SK-N-SH (cell line): ENCODE measurements around the gene FIGNL1. TPM values are rescaled to one million over a fixed set of nuclear protein-coding genes. Genes with fewer than 3 reads are reported as not detected.

Experiments used
- CTCF ChIA-PET: fragments of 300-600, 350-600 bp; formaldehyde crosslinking; extraction: SDS; loops from one replicate; lab custom pipeline; 2021; lab: Yijun Ruan, JAX
- POLR2A ChIA-PET: fragments of 350-600 bp; sonication (Branson Sonifier 250); formaldehyde crosslinking; extraction: SDS; loops from one replicate; lab custom pipeline; 2020; ENCODE audit warnings: antibody characterized with exemption, inconsistent platforms; lab: Yijun Ruan, JAX
- DNase-seq: peaks from one replicate; pipeline ENCODE4 v3.0.0; 2012
- H2AFZ ChIP-seq: fragments of 200-600 bp; sonication (generic); 2 replicates; pipeline ENCODE4 v1.8.1; 2016; ENCODE audit warnings: antibody characterized with exemption, mild to moderate bottlenecking, low read depth
- H3F3A ChIP-seq: fragments of 200-600 bp; sonication (generic); replicated peaks from 2 replicates; pipeline ENCODE3; 2016; ENCODE audit warnings: antibody characterized with exemption, mild to moderate bottlenecking; ENCODE audit not compliant: insufficient read depth
- H3K27ac ChIP-seq, 2 experiments: fragments of 200-500 bp in 1 of 2; fragments of 200-600 bp in 1 of 2; sonication (Bioruptor generic) in 1 of 2; sonication (generic), shearing (Covaris generic) in 1 of 2; 2 replicates each; pipeline versions ENCODE4 v1.5.1 to v1.6.1; 2014 to 2016; ENCODE audit warnings: low read depth in 2 of 2, inconsistent platforms in 1 of 2, low read length in 1 of 2, mild to moderate bottlenecking in 1 of 2, mixed read lengths in 1 of 2
- H3K27me3 ChIP-seq: fragments of 200-600 bp; sonication (generic), shearing (Covaris generic); 2 replicates; pipeline ENCODE4 v1.6.1; 2016; ENCODE audit warnings: mixed run types; ENCODE audit not compliant: insufficient read depth
- H3K36me3 ChIP-seq, 2 experiments: fragments of 200-500 bp in 1 of 2; fragments of 200-600 bp in 1 of 2; sonication (Bioruptor generic) in 1 of 2; sonication (generic) in 1 of 2; replicated peaks in 1 of 2; 2 replicates each; pipeline versions ENCODE3 to v1.5.1; 2014 to 2016; ENCODE audit warnings: low read length in 1 of 2, mild to moderate bottlenecking in 1 of 2; ENCODE audit not compliant: insufficient read depth in 2 of 2, control insufficient read depth in 1 of 2
- H3K4me1 ChIP-seq, 2 experiments: fragments of 200-500 bp in 1 of 2; fragments of 200-600 bp in 1 of 2; sonication (Bioruptor generic) in 1 of 2; sonication (generic), shearing (Covaris generic) in 1 of 2; 2 replicates each; pipeline versions ENCODE4 v1.5.1 to v1.6.1; 2014 to 2016; ENCODE audit warnings: low read depth in 1 of 2, low read length in 1 of 2, mixed run types in 1 of 2; ENCODE audit not compliant: insufficient read depth in 2 of 2, control insufficient read depth in 1 of 2
- H3K4me2 ChIP-seq: fragments of 200-600 bp; sonication (generic), shearing (Covaris generic); 2 replicates; pipeline ENCODE4 v1.6.1; 2017; ENCODE audit warnings: mixed run types
- H3K4me3 ChIP-seq, 2 experiments: fragments of 200-500 bp in 1 of 2; fragments of 200-600 bp in 1 of 2; sonication (Bioruptor generic) in 1 of 2; sonication (generic), shearing (Covaris generic) in 1 of 2; 2 replicates each; pipeline versions ENCODE4 v1.5.1 to v1.8.1; 2014 to 2016; ENCODE audit warnings: low read depth in 2 of 2, inconsistent platforms in 1 of 2, low read length in 1 of 2, mild to moderate bottlenecking in 1 of 2, mixed read lengths in 1 of 2, moderate library complexity in 1 of 2
- H3K79me2 ChIP-seq: fragments of 200-600 bp; sonication (generic); 2 replicates; pipeline ENCODE4 v1.8.1; 2017; ENCODE audit warnings: mild to moderate bottlenecking; ENCODE audit not compliant: insufficient read depth
- H3K9ac ChIP-seq: fragments of 200-600 bp; sonication (generic); 2 replicates; pipeline ENCODE4 v1.6.1; 2017; ENCODE audit warnings: mixed run types
- H3K9me2 ChIP-seq: fragments of 200-600 bp; sonication (generic); 2 replicates; pipeline ENCODE4 v1.6.1; 2017; ENCODE audit warnings: mixed run types
- H3K9me3 ChIP-seq: fragments of 200-600 bp; sonication (generic); 2 replicates; pipeline ENCODE4 v1.6.1; 2017; ENCODE audit warnings: mixed run types, mild to moderate bottlenecking, moderate library complexity
- H4K20me1 ChIP-seq: fragments of 200-600 bp; sonication (generic); 2 replicates; pipeline ENCODE4 v1.6.1; 2017; ENCODE audit warnings: mild to moderate bottlenecking, mixed run types; ENCODE audit not compliant: insufficient read depth
- CHD2 ChIP-seq: fragments of 150-350 bp; IDR thresholded peaks from 2 replicates; pipeline ENCODE4 v1.6.1; 2018; ENCODE audit warnings: low read length; ENCODE audit not compliant: partially characterized antibody
- EZH2phosphoT487 ChIP-seq: fragments of 200-600 bp; sonication (generic); IDR thresholded peaks from 2 replicates; pipeline ENCODE4 v1.6.1; 2017; ENCODE audit warnings: low read depth, mixed run types, mild to moderate bottlenecking, antibody characterized with exemption, moderate library complexity, borderline replicate concordance
- FOXJ3 ChIP-seq: sonication (generic); formaldehyde crosslinking; IDR thresholded peaks from 2 replicates; pipeline ENCODE4 v1.5.1; 2020; ENCODE audit warnings: mild to moderate bottlenecking, missing genetic modification reagents
- GABPA ChIP-seq: IDR thresholded peaks from 2 replicates; pipeline ENCODE4 v1.4.0; 2012; ENCODE audit warnings: low read depth, mild to moderate bottlenecking
- IRF3 ChIP-seq: fragments of 150-350 bp; IDR thresholded peaks from 2 replicates; pipeline ENCODE4 v1.6.1; 2016; ENCODE audit warnings: mild to moderate bottlenecking, low read depth, low read length
- MXI1 ChIP-seq: IDR thresholded peaks from 2 replicates; pipeline ENCODE4 v1.6.1; 2012; ENCODE audit warnings: mild to moderate bottlenecking, low read depth, low read length, improper control_type of control experiment
- RCOR1 ChIP-seq: fragments of 150-350 bp; IDR thresholded peaks from 2 replicates; pipeline ENCODE4 v1.6.1; 2017; ENCODE audit warnings: antibody characterized with exemption, low read length
- RFX5 ChIP-seq: IDR thresholded peaks from 2 replicates; pipeline ENCODE4 v1.6.1; 2012; ENCODE audit warnings: mild to moderate bottlenecking, improper control_type of control experiment, low read length
- SIN3A ChIP-seq: IDR thresholded peaks from 2 replicates; pipeline ENCODE4 v1.6.1; 2012; ENCODE audit warnings: low read depth, mild to moderate bottlenecking, low read length, moderate library complexity, borderline replicate concordance
- TCF12 ChIP-seq: IDR thresholded peaks from 2 replicates; pipeline ENCODE4 v1.4.0; 2012
- TEAD4 ChIP-seq: IDR thresholded peaks from 2 replicates; pipeline ENCODE4 v1.4.0; 2012; ENCODE audit warnings: mild to moderate bottlenecking, borderline replicate concordance; ENCODE audit not compliant: insufficient read depth
- USF2 ChIP-seq: fragments of 150-350 bp; IDR thresholded peaks from 2 replicates; pipeline ENCODE4 v1.6.1; 2017; ENCODE audit warnings: antibody characterized with exemption, low read length, low read depth, borderline replicate concordance
- YY1 ChIP-seq: IDR thresholded peaks from 2 replicates; pipeline ENCODE4 v1.4.0; 2012; ENCODE audit warnings: low read depth, mild to moderate bottlenecking
- WGBS: methylation state at CpG from one replicate; pipeline ENCODE4 v1.1.6; 2017; ENCODE audit warnings: low lambda C conversion rate; 5-methylcytosine and 5-hydroxymethylcytosine counted together
- polyA plus RNA-seq, 3 experiments: library from polyadenylated mRNA; depleted of rRNA; stranded (reverse); fragments of >200 nt; gene quantifications; 2 replicates each; pipeline ENCODE4 v1.2.3, GENCODE V29; 2012
- TF ChIP-seq, protein P1 (sequence below): IDR thresholded peaks from 2 replicates; pipeline ENCODE4 v1.4.0; 2012; ENCODE audit warnings: low read depth, borderline replicate concordance

Gene FIGNL1
- polyA plus RNA-seq, 1 of the 3 experiments (the other 2 are of a cell fraction), result 6.7 TPM

DNA sequence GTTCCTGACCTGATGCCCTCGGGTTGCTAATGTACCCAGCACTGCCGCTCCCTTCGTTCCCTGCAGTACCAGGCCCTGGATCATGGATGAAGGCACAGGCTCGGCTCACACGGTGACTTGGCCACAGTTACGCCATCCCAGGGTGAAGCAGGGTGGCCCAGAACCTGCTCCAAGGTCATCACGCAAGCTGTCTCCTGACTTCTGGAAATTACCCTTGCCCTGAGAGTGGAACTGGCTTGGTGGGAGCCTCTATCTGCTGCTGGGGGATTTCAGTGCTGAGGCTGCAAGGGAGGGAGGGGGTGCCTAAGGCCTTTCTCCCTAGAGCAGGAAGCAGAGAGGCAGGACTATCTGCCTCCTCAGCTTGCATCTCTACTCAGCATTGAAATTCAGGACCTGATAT, 36.6 kb downstream of the FIGNL1 start:
- no peak for DNase-seq
- no peak overlapping the region for H3K27ac ChIP-seq
- no peak overlapping the region for H3K4me3 ChIP-seq
- H3K4me1 ChIP-seq, result peaks cover 0 to 5% of the 10 kb centered on the region in 2 experiments; a peak in 1 of 4 replicates
- no peaks in the 10 kb centered on the region for H3F3A ChIP-seq
- H3K9ac ChIP-seq, result no peak overlapping the region
- H3K27me3 ChIP-seq, result no peaks in the 10 kb centered on the region
- H3K36me3 ChIP-seq, result no peaks in the 10 kb centered on the region
- H3K79me2 ChIP-seq, result no peaks in the 10 kb centered on the region
- no peak overlapping the region for H2AFZ ChIP-seq
- no peaks in the 10 kb centered on the region for H3K9me2 ChIP-seq
- WGBS, result 69% methylated on average over 6 of the region's 7 CpGs
- no peak overlapping the region for H3K4me2 ChIP-seq
- no peaks in the 10 kb centered on the region for H4K20me1 ChIP-seq
- H3K9me3 ChIP-seq, result no peaks in the 10 kb centered on the region
- POLR2A ChIA-PET, result no interaction called here
- TF ChIP-seq, protein P1, sequence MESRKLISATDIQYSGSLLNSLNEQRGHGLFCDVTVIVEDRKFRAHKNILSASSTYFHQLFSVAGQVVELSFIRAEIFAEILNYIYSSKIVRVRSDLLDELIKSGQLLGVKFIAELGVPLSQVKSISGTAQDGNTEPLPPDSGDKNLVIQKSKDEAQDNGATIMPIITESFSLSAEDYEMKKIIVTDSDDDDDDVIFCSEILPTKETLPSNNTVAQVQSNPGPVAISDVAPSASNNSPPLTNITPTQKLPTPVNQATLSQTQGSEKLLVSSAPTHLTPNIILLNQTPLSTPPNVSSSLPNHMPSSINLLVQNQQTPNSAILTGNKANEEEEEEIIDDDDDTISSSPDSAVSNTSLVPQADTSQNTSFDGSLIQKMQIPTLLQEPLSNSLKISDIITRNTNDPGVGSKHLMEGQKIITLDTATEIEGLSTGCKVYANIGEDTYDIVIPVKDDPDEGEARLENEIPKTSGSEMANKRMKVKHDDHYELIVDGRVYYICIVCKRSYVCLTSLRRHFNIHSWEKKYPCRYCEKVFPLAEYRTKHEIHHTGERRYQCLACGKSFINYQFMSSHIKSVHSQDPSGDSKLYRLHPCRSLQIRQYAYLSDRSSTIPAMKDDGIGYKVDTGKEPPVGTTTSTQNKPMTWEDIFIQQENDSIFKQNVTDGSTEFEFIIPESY, result no peak
- no peak for TF ChIP-seq TCF12
- CTCF ChIA-PET, result interaction anchor here (0.7 to 18.1 kb wide), 2 partner anchors 16 to 205 kb away, joined by 3 to 353 read pairs; no protein-coding TSS in a partner anchor

DNA sequence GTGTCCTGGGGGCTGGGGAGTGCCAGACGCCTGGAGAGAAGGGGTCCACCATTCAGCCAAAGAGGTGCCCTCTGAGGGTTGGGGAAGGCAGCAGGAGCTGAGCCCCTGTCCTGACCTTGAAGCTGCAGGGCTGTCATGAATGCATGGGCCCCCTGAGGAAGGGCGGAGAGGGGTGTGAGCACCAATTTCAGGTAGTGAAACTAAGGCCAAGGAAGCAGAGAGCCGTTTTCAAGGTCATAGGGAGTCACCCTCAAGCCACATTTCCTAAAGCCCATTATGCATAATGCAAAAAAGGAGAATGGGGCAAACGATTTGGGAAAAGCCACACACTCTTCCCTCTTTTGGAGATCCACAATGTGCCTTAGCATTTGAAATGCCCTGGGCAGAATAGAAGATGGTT, 37.2 kb downstream of the FIGNL1 start:
- Histone ChIP-seq H3K4me2 (no peak overlapping the region), H3K79me2 (no peaks in the 10 kb centered on the region), H3K4me3 (no peak overlapping the region), H3K36me3 (no peaks in the 10 kb centered on the region), H3K27ac (no peak overlapping the region), H3K9me2 (no peaks in the 10 kb centered on the region), H3K4me1 (no peaks in the 10 kb centered on the region; a peak in 1 of 4 replicates), H3F3A (no peaks in the 10 kb centered on the region), H3K9ac (no peak overlapping the region), H3K27me3 (peaks cover 4% of the 10 kb centered on the region; the same call in 1 of the 2 replicates), H2AFZ (no peak overlapping the region), H3K9me3 (no peaks in the 10 kb centered on the region), H4K20me1 (no peaks in the 10 kb centered on the region)
- no peak for TF ChIP-seq TEAD4
- no peak for TF ChIP-seq RCOR1
- TF ChIP-seq CHD2, result no peak
- no peak for TF ChIP-seq GABPA
- no peak for TF ChIP-seq RFX5
- no peak for TF ChIP-seq MXI1
- TF ChIP-seq IRF3, result no peak
- no peak for TF ChIP-seq USF2
- no peak for TF ChIP-seq YY1
- no peak for TF ChIP-seq FOXJ3 (CRISPR knock-in tag)
- TF ChIP-seq, protein P1, result no peak
- no peak for TF ChIP-seq SIN3A
- no peak for TF ChIP-seq EZH2phosphoT487
- no peak for DNase-seq
- POLR2A ChIA-PET, result no interaction called here
- CTCF ChIA-PET, result interaction anchor here (0.7 to 18.1 kb wide), 3 partner anchors 11 to 204 kb away, joined by 3 to 353 read pairs (median 3); no protein-coding TSS in a partner anchor
- 24% methylated on average over 4 of the region's 4 CpGs for whole genome bisulfite sequencing
